Mammary epithelial cell (primary cell): ENCODE measurements around the gene C6orf89.

ENCODE experiments used
- EZH2 ChIP-seq: IDR thresholded peaks from 2 replicates; pipeline ENCODE4 v1.6.1; 2012; ENCODE audit warnings: low read length, inconsistent platforms, borderline replicate concordance
- TF ChIP-seq, protein P1 (sequence below), 2 donors: IDR thresholded peaks in 1 of 2; conservative IDR thresholded peaks in 1 of 2; 2 replicates each; pipeline ENCODE4 v1.5.1; 2011 to 2012; ENCODE audit warnings: inconsistent platforms in 2 of 2, low read length in 2 of 2, mild to moderate bottlenecking in 2 of 2, control low read depth in 1 of 2, low read depth in 1 of 2; ENCODE audit not compliant: insufficient read depth in 1 of 2; ENCODE audit errors: extremely low read depth in 1 of 2

- TF ChIP-seq EZH2: no peak
- TF ChIP-seq, protein P1, sequence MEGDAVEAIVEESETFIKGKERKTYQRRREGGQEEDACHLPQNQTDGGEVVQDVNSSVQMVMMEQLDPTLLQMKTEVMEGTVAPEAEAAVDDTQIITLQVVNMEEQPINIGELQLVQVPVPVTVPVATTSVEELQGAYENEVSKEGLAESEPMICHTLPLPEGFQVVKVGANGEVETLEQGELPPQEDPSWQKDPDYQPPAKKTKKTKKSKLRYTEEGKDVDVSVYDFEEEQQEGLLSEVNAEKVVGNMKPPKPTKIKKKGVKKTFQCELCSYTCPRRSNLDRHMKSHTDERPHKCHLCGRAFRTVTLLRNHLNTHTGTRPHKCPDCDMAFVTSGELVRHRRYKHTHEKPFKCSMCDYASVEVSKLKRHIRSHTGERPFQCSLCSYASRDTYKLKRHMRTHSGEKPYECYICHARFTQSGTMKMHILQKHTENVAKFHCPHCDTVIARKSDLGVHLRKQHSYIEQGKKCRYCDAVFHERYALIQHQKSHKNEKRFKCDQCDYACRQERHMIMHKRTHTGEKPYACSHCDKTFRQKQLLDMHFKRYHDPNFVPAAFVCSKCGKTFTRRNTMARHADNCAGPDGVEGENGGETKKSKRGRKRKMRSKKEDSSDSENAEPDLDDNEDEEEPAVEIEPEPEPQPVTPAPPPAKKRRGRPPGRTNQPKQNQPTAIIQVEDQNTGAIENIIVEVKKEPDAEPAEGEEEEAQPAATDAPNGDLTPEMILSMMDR (conservative IDR thresholded peaks at IDR 0.05 in 1 of 2, IDR thresholded peaks at IDR 0.05 in 1 of 2; ENCODE audit: extremely low read depth in 1 of 2, insufficient read depth in 1 of 2, low read depth in 1 of 2, low read length in 2 of 2): no peak
Measured at GRCh38 chr6:36937896-36938295, 52.1 kb downstream of the C6orf89 start.
